AG09309 (cell line): ENCODE data around the gene INTS11.

Experiments
- DNase-seq: peaks from one replicate; pipeline ENCODE4 v3.0.0-alpha.2; 2010; ENCODE audit warnings: low read depth
- H3K4me3 ChIP-seq: 2 replicates; pipeline ENCODE4 v1.5.1; 2011; ENCODE audit warnings: mild to moderate bottlenecking, low read depth, low read length, moderate library complexity; ENCODE audit not compliant: control insufficient read depth
- TF ChIP-seq, protein P1 (sequence below): IDR thresholded peaks from 2 replicates; pipeline ENCODE4 v1.5.1; 2011; ENCODE audit warnings: mild to moderate bottlenecking, low read depth, low read length, inconsistent platforms; ENCODE audit not compliant: insufficient read depth, control insufficient read depth; ENCODE audit errors: missing control alignments

Gene INTS11

DNA sequence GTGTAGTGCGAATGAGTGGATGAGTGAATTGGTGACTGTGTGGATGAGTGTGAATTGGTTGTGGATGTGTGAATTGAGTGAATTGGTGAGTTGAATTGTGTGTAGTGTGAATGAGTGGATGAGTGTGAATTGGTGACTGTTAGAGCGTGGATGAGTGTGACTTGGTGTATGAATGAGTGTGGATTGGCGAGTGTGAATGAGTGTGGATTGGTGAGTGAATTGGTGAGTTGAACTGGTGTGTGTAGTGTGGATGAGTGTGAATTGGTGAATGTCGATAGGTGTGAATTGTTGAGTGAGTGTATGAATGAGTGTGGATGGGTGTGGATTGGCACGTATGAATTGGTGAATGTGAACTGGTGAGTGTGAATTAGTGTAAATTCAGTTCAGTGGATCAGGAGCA, 42.9 kb upstream of the INTS11 start:
- no peak overlapping the region for H3K4me3 ChIP-seq
- DNase-seq: no peak
- TF ChIP-seq, protein P1, sequence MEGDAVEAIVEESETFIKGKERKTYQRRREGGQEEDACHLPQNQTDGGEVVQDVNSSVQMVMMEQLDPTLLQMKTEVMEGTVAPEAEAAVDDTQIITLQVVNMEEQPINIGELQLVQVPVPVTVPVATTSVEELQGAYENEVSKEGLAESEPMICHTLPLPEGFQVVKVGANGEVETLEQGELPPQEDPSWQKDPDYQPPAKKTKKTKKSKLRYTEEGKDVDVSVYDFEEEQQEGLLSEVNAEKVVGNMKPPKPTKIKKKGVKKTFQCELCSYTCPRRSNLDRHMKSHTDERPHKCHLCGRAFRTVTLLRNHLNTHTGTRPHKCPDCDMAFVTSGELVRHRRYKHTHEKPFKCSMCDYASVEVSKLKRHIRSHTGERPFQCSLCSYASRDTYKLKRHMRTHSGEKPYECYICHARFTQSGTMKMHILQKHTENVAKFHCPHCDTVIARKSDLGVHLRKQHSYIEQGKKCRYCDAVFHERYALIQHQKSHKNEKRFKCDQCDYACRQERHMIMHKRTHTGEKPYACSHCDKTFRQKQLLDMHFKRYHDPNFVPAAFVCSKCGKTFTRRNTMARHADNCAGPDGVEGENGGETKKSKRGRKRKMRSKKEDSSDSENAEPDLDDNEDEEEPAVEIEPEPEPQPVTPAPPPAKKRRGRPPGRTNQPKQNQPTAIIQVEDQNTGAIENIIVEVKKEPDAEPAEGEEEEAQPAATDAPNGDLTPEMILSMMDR: no peak

DNA sequence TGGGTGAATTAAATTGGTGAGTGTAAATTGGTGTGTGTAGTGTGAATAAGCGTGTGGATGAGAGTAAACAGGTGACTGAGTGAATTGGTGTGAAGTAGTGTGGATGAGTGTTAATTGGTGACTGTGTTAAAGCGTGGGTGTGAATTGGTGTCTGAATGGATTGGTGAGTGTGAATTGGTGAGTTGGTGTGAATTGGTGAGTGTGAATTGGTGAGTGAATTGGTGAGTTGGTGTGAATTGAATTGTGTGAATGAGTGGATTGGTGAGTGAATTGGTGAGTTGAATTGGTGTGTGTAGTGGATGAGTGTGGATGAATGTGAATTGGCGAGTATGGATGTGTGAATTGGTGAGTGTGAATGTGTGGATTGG, 42.2 kb upstream of the INTS11 start:
- TF ChIP-seq, protein P1: no peak
- DNase-seq: no peak
- H3K4me3 ChIP-seq: no peak overlapping the region

DNA sequence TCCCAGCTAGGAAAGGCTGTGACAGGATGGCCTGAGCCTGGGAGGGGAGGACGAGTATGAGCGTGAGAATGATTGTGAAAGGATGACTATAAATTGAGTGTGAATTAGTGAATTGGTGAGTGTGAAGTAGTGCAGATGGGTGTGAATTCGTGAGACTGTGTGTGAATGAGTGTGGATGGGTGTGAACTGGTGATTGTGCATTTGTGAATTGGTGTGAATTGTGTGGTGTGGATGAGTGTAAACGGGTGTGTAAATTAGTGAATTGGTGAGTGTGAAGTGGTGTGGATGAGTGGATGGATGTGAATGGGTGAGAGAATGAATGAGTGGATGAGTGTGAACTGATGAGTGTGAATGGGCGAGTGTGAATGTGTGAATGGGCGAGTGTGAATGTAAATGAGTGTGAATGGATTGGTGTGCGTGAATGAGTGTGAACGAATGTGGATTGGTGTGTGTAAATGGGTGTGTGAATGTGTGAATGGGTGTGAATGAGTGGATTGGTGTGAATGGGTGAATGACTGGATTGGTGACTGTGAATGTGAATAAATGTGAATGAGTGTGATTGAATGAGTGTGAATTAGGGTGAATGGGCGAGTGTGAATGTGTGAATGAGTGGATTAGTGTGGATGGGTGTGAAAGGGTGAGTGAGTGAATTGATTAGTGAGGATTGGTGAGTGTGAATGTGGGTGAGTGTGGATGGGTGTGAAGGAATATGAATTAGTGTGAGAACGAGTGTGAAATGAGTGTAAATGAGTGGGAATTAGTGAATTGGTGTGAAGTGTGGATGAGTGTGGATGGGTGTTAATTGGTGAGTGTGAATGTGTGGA, 41.6 kb upstream of the INTS11 start:
- H3K4me3 ChIP-seq: no peak overlapping the region
- TF ChIP-seq, protein P1: no peak
- no peak for DNase-seq

DNA sequence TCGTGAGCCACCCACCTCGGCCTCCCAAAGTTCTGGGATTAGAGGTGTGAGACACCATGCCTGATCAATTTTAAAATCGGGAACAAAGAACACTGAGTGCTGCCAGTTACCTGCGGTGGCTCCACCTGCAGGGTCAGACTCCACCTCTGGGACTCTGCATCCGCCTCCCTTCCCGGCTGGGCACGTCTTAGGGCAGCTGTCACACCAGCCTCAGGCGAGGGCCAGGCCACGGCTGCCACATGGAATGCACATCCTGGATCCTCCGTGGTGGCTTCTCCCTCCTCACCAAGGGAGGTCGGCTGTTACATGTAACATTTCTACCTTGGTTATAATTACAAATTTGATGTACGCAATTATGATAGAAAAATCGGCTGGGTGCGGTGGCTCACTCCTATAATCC, 39.8 kb upstream of the INTS11 start:
- no peak for DNase-seq

DNA sequence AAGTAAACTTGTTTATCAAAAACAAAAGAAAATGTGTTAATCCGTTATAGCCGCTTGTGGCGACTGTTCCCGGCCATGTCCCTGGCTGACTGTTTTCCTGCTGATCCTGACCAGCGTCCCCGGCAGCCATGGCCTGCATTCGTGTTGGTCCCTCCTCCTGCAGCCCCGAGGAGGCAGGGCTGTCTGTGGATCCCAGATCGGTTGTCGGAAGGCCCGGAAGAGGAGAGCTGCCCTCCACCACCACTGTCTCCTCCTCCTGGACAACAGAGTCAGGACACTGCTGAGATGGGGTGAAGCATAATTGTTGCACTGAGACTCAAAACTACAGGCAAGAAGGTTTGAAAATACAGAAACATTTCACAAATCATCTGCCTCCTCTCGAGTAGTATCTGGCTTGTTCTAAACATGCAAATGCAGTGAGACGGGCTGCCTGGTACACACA, 37.5 kb upstream of the INTS11 start:
- no peak for DNase-seq
- TF ChIP-seq, protein P1: peak; percentile 38
- peak overlapping the region; percentile 44 for H3K4me3 ChIP-seq

More for the DNA sequence above, 39.8 kb upstream of the INTS11 start:
- TF ChIP-seq, protein P1: no peak
- H3K4me3 ChIP-seq: no peak overlapping the region

DNA sequence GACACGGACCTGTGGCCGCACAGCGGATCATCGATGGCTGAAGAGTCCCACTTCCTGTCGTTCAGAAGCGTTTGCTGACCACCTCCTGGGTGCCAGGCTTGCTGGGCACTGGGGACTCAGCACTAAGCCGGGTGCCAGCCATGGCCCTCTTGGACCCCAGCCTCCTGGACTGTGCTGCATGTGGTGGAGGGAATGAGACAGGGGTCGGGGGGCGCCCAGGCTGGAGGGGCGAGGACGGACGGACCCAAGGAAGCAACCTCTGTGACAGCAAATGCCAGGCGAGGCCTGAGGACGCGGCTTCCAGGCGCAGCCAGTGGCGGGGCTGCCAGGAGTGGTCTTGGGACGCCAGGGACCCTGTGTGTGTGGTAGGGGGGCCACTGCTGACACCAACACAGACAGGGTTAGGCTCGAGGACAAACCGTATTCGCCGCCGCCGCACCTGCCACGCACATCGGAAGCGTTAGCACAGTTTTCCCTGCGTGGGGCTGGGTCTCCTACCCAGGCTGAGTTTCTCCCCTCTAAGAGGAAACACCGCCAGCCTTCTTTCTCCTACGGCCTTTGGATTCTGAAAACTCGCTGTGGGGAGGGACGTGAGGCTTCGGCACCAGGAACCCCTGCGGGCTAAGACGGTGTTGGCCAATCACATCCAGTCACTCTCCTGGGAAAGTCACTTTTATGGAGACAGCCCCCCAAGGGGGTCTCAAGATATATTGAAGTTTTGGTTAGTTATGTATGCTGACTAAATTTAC, 36.9 kb upstream of the INTS11 start:
- DNase-seq: no peak
- TF ChIP-seq, protein P1: no peak
- peak overlapping the region; percentile 44 for H3K4me3 ChIP-seq
